Measurements from ENCODE around the gene PTPRA. TPM values are rescaled to one million over a fixed set of nuclear protein-coding genes. Genes with fewer than 3 reads are reported as not detected.

PTPRA gene
- total RNA-seq, 1 donor from 2014 or later: 92.0 TPM

DNA sequence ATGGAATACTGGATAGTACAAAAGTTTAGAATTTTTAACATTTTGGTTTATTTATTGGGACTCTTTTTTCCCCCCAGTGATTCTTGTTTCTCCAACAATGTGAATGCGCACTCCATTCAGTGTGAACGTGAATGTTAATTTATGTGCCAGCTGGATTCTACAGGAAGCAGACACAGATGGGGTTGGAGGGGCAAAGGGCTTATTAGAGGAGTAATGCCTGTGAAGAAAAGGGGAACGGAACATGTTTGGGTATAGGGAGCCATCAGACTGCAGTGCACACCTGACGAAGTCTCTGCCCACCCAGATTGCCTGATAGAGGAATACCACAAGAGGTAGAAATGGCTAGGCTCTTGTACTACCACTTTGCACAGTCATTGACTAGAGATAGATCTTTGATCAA, 48.2 kb downstream of the PTPRA start:
- Mint-ChIP-seq H3K27ac (no peak overlapping the region), H3K4me1 (ENCODE audit: low read depth) (peaks cover 19% of the 10 kb centered on the region), H3K27me3 (ENCODE audit: low read depth) (no peaks in the 10 kb centered on the region), H3K9me3 (no peaks in the 10 kb centered on the region), H3K4me3 (ENCODE audit: low read depth) (no peak overlapping the region), H3K36me3 (ENCODE audit: low read depth) (peaks cover 50% of the 10 kb centered on the region)
- intact Hi-C loops (cut with micrococcal nuclease): no loop called here
- no peak for DNase-seq (ENCODE audit: low spot score)

DNA sequence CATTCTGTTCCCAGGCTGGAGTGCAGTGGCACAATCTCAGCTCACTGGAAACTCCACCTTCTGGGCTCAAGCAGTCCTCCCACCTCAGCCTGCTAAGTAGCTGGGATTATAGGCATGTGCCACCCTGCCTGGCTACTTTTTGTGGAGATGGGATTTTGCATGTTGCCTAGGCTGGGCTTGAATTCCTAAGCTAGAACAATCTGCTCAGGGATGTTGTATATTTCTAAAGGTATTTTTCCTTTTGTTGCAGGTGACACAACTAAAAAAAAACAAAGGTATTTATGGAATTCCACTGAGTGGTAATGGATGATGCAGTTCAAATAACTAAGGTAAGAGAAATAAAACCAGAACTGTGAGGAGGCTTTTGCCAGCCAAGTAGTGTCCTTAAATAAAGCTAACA, 49.7 kb downstream of the PTPRA start:
- intact Hi-C loops (cut with micrococcal nuclease): no loop called here
- no peak for DNase-seq (ENCODE audit: low spot score)
- H3K9me3 Mint-ChIP-seq: no peaks in the 10 kb centered on the region
- peaks cover 18% of the 10 kb centered on the region for H3K4me1 Mint-ChIP-seq (ENCODE audit: low read depth)
- H3K36me3 Mint-ChIP-seq (ENCODE audit: low read depth): peaks cover 51% of the 10 kb centered on the region
- H3K27me3 Mint-ChIP-seq (ENCODE audit: low read depth): no peaks in the 10 kb centered on the region
- H3K27ac Mint-ChIP-seq: no peak overlapping the region
- H3K4me3 Mint-ChIP-seq (ENCODE audit: low read depth): no peak overlapping the region

DNA sequence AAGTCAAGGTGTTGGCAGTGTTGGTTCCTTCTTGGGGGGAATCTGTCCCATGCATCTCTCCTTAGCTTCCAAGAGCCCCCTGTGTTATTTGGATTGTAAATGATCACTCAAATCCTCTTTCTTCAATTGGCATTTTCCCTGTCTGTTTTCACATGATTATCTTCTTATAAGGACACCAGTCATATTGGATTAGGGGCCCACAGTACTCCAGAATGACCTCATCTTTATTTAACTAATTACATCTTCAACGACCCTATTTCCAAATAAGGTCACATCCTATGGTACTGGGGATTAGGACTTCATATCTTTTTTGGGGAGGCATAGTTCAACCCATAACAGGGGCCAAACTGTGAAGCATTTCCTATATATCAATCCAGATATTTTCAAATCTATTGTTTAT, 57.3 kb downstream of the PTPRA start:
- H3K4me1 Mint-ChIP-seq (ENCODE audit: low read depth): peaks cover 3% of the 10 kb centered on the region
- peaks cover 28% of the 10 kb centered on the region for H3K36me3 Mint-ChIP-seq (ENCODE audit: low read depth)
- intact Hi-C loops (cut with micrococcal nuclease): no loop called here
- no peak overlapping the region for H3K4me3 Mint-ChIP-seq (ENCODE audit: low read depth)
- no peaks in the 10 kb centered on the region for H3K9me3 Mint-ChIP-seq
- DNase-seq (ENCODE audit: low spot score): no peak
- no peak overlapping the region for H3K27ac Mint-ChIP-seq
- no peaks in the 10 kb centered on the region for H3K27me3 Mint-ChIP-seq (ENCODE audit: low read depth)

DNA sequence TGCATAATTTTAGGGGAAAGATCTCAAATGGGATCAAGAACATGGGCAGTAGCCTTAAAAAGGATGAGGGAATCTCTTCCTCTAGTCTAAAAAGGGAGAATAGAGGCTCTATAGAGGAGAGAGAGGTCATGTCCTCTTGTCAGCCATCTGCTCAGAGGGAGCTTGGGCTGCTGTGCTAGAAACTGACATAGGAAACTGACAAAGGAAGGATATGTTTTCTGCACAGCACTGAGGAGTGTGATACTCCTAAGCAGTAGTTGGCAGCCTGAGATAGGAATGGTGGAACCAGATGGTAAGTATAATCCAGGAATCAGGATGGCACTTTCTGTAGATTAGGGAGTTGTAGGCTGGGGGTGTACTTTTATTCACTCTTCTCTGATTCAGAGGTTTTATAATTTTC, 59.2 kb downstream of the PTPRA start:
- intact Hi-C loops (cut with micrococcal nuclease): no loop called here
- Mint-ChIP-seq H3K4me3 (ENCODE audit: low read depth) (no peak overlapping the region), H3K27ac (no peak overlapping the region), H3K27me3 (ENCODE audit: low read depth) (no peaks in the 10 kb centered on the region), H3K36me3 (ENCODE audit: low read depth) (peaks cover 19% of the 10 kb centered on the region), H3K4me1 (ENCODE audit: low read depth) (peaks cover 3% of the 10 kb centered on the region), H3K9me3 (no peaks in the 10 kb centered on the region)
- DNase-seq (ENCODE audit: low spot score): no peak

DNA sequence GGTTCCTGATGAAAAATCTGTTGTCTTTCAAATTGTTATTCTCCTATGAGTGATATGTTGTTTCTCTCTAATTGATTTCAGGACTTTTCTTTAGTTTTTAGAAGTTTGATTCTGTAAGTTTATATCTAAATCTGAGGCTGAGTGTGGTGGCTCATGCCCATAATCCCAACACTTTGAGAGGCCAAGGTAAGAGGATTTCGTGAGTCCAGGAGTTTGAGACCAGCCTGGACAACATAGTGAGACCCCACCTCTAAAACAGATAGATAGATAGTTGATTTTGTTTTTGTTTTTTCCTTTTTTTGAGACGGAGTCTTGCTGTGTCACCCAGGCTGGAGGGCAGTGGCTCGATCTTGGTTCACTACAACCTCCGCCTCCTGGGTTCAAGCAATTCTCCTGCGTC, 64.6 kb downstream of the PTPRA start:
- Mint-ChIP-seq H3K9me3 (no peaks in the 10 kb centered on the region), H3K36me3 (ENCODE audit: low read depth) (peaks cover 32% of the 10 kb centered on the region), H3K27me3 (ENCODE audit: low read depth) (no peaks in the 10 kb centered on the region), H3K4me3 (ENCODE audit: low read depth) (no peak overlapping the region), H3K27ac (no peak overlapping the region), H3K4me1 (ENCODE audit: low read depth) (peaks cover 20% of the 10 kb centered on the region)
- no peak for DNase-seq (ENCODE audit: low spot score)
- intact Hi-C loops (cut with micrococcal nuclease): no loop called here

DNA sequence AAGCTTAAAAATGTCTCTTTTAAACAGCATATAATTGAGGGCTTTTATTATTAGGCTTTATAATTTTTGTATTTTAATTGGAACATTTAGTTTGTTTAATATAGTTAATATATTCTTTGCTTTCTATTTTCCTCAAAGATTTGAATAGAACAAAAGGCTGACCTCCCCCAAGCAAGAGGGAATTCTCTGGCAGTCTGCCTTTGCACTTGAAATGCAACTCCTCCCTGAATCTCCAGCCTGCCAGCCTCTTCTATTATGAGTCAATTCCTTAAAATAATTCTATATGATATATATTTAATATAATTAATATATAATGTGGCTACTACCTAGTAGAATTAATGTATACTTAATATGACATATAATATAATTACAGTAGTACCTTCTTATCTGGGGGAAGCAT, 69.2 kb downstream of the PTPRA start:
- H3K27ac Mint-ChIP-seq: no peak overlapping the region
- no peaks in the 10 kb centered on the region for H3K9me3 Mint-ChIP-seq
- no peak for DNase-seq (ENCODE audit: low spot score)
- H3K4me3 Mint-ChIP-seq (ENCODE audit: low read depth): no peak overlapping the region
- no peaks in the 10 kb centered on the region for H3K27me3 Mint-ChIP-seq (ENCODE audit: low read depth)
- intact Hi-C loops (cut with micrococcal nuclease): no loop called here
- peaks cover 37% of the 10 kb centered on the region for H3K36me3 Mint-ChIP-seq (ENCODE audit: low read depth)
- peaks cover 35% of the 10 kb centered on the region for H3K4me1 Mint-ChIP-seq (ENCODE audit: low read depth)

DNA sequence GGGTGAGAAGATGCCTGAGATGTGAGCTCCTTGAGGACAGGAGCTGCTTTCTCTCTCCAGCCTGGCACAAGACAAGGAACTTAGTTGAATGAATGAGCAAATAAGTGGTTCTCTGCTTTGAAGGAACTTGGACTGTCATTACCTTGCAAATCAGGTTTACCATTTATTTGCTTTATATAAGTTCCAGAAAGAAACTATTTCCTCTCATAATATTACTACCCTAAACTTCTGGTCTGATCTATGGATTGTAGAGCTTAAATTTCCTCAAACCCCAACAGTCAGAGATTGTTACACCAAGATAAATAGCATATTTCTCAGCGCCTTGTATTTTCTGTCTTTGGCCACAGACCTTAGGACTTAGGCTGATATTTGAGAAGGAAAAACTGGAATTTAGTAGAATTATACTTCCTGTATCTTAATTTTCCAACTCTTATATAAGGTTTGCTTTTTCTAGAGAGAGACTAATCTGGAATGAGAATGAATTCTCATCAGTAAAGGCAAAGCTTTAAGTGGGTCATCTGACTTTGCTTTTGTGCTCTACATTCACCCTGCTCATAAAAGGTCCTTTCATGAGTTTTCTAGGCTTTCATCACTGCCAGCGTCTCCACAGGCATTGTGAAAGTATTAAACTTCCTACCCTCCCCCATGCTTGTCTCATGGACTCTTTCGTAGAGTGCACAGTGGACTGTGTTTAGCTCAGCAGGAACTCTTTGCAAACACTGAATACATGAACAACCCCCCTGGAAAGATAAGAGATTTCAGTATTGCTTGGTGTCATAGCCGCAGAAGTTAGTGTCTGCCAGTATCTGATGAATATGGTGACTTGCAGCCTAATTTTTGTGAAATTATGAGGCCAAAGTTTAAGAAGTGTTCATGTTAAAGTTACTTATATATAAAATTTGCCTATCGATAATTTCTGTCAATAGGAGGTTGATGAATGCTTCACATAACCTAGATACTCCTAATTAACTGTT, 74.0 kb downstream of the PTPRA start:
- H3K9me3 Mint-ChIP-seq: no peaks in the 10 kb centered on the region
- H3K27ac Mint-ChIP-seq: peak overlapping the region; percentile 39

DNA sequence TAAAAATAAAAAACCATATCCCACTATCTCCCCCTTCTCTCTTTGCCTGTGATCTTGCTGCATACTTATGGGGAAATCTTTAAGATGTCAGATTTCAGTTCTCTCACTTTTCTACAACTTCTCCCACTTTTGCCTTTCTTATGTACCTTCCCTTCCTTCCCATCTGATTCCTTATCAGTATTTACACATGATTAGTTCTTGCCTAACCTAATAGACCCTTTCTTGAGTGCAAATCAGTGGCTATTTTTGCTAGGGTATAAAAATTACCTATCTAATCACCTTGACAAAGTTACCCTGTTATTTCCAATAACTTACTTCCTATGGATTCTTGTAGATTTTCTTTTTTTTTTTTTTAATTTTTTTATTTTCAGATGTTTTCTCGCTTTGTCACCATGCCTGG, 75.7 kb downstream of the PTPRA start:
- Mint-ChIP-seq H3K27ac (no peak overlapping the region), H3K27me3 (ENCODE audit: low read depth) (no peaks in the 10 kb centered on the region), H3K4me1 (ENCODE audit: low read depth) (peaks cover 30% of the 10 kb centered on the region), H3K36me3 (ENCODE audit: low read depth) (peaks cover 45% of the 10 kb centered on the region), H3K9me3 (no peaks in the 10 kb centered on the region), H3K4me3 (ENCODE audit: low read depth) (no peak overlapping the region)
- no peak for DNase-seq (ENCODE audit: low spot score)
- intact Hi-C loops (cut with micrococcal nuclease): no loop called here

More for the DNA sequence above, 74.0 kb downstream of the PTPRA start:
- intact Hi-C loops (cut with micrococcal nuclease): loop anchor here (1.0 kb wide), 1 partner anchor 8 kb away; no protein-coding TSS in a partner anchor
- peaks cover 30% of the 10 kb centered on the region for H3K4me1 Mint-ChIP-seq (ENCODE audit: low read depth)
- peaks cover 39% of the 10 kb centered on the region for H3K36me3 Mint-ChIP-seq (ENCODE audit: low read depth)
- no peak for DNase-seq (ENCODE audit: low spot score)
- no peak overlapping the region for H3K4me3 Mint-ChIP-seq (ENCODE audit: low read depth)
- no peaks in the 10 kb centered on the region for H3K27me3 Mint-ChIP-seq (ENCODE audit: low read depth)

DNA sequence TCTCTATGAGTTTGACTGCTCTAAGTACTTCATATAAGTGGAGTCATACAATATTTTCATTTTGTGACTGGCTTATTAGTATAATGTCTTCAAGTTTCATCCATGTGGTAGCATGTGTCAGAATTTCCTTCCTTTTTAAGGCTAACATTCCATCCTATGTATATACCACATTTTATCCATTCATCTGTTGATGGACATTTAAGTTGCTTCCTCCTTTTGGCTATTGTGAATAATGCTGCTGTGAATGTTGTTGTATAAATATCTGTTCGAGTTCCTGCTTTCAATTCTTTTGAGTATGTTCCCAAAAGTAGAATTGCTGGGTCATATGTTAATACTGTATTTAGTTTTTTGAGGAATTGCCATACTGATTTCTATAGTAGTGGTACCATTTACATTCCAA, 79.5 kb downstream of the PTPRA start:
- Mint-ChIP-seq H3K27ac (peak overlapping the region; percentile 6), H3K4me1 (ENCODE audit: low read depth) (peaks cover 32% of the 10 kb centered on the region), H3K4me3 (ENCODE audit: low read depth) (no peak overlapping the region), H3K36me3 (ENCODE audit: low read depth) (peaks cover 54% of the 10 kb centered on the region), H3K9me3 (no peaks in the 10 kb centered on the region), H3K27me3 (ENCODE audit: low read depth) (no peaks in the 10 kb centered on the region)
- intact Hi-C loops (cut with micrococcal nuclease): no loop called here
- DNase-seq (ENCODE audit: low spot score): no peak

DNA sequence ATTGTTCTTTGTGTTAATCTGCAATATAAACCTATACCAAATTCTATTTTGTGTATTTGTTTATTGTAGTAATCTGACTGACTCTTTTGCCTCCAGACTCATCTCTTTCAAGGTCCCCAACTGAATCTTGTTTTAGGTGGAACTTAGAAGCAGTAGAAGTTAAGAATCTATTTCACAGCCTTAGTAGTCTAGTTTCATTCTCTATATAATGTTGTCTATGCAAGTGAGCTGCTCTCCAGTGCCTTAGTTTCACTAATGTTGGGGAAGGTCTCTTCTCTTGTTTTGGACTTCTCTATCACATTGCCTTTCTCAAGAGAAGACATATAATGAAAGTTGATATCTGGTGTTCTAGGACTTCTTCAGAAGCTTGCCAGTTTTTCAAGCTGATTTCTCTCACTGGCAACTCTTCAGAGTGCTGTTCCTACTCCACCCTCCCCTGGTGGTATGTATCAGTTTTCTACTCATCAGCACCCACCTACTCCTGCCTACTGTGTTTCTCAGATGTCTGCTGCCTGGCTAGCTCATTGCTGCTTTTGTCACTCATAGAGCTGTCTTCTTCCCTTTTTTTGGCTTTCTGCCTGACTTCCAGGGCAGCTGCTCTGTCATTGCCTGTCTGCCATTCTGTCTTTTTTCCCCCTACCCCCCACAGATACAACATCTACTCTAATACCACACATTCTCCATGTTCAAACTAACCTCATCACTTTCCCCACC, 82.1 kb downstream of the PTPRA start:
- Mint-ChIP-seq H3K4me1 (ENCODE audit: low read depth) (peaks cover 26% of the 10 kb centered on the region), H3K36me3 (ENCODE audit: low read depth) (peaks cover 59% of the 10 kb centered on the region), H3K4me3 (ENCODE audit: low read depth) (no peak overlapping the region), H3K27ac (peak overlapping the region; percentile 85), H3K27me3 (ENCODE audit: low read depth) (no peaks in the 10 kb centered on the region), H3K9me3 (no peaks in the 10 kb centered on the region)
- intact Hi-C loops (cut with micrococcal nuclease): loop anchor here (1.0 to 5.0 kb wide), 4 partner anchors 8 to 60 kb away; no protein-coding TSS in a partner anchor
- DNase-seq (ENCODE audit: low spot score): no peak

DNA sequence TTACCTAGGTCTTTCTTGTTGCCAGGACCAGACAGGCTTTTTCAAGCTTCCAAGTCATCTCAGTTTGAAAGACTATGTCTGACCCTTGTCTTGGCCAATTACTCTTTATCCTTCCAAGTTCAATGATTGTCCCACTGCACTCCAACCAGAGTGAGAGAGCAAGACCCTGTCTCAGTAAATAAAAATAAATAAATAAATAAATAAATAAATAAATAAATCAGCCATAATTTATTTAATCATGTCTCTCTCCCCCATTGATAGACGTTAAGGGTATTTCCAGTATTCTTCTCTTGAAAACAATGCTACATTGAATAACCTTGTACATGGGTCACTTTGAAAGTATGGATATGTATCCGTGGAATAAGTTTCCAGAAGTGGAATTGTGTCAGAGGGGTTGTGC, 83.2 kb downstream of the PTPRA start:
- intact Hi-C loops (cut with micrococcal nuclease): loop anchor here (5.0 kb wide), 1 partner anchor 44 kb away; no protein-coding TSS in a partner anchor
- H3K27ac Mint-ChIP-seq: peak overlapping the region; percentile 85
- H3K4me1 Mint-ChIP-seq (ENCODE audit: low read depth): peaks cover 28% of the 10 kb centered on the region
- no peaks in the 10 kb centered on the region for H3K27me3 Mint-ChIP-seq (ENCODE audit: low read depth)
- no peak overlapping the region for H3K4me3 Mint-ChIP-seq (ENCODE audit: low read depth)
- DNase-seq (ENCODE audit: low spot score): no peak
- peaks cover 3% of the 10 kb centered on the region for H3K9me3 Mint-ChIP-seq
- peaks cover 67% of the 10 kb centered on the region for H3K36me3 Mint-ChIP-seq (ENCODE audit: low read depth)

DNA sequence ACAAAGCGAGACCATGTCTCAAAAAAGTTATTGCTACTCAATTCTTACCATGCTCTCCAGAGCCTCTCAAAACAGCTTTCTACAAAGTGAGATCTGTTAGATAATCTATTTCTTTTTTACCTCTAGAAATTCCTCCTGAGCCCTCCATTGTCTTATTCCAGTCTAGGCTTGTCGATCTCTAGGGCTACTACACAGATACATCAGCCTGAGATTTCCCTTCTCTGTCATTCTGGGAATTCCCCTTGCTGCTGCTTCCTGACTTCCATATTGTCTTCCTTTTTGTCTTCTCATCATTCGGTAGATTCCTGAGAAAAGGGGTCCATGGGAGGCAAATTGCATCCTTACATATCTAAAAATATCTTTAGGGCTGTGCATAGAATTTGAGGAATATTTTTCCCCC, 94.6 kb downstream of the PTPRA start:
- Mint-ChIP-seq H3K36me3 (ENCODE audit: low read depth) (peaks cover 53% of the 10 kb centered on the region), H3K4me1 (ENCODE audit: low read depth) (peaks cover 9% of the 10 kb centered on the region), H3K27me3 (ENCODE audit: low read depth) (no peaks in the 10 kb centered on the region), H3K27ac (peak overlapping the region; percentile 7), H3K4me3 (ENCODE audit: low read depth) (no peak overlapping the region), H3K9me3 (no peaks in the 10 kb centered on the region)
- no peak for DNase-seq (ENCODE audit: low spot score)
- intact Hi-C loops (cut with micrococcal nuclease): no loop called here

DNA sequence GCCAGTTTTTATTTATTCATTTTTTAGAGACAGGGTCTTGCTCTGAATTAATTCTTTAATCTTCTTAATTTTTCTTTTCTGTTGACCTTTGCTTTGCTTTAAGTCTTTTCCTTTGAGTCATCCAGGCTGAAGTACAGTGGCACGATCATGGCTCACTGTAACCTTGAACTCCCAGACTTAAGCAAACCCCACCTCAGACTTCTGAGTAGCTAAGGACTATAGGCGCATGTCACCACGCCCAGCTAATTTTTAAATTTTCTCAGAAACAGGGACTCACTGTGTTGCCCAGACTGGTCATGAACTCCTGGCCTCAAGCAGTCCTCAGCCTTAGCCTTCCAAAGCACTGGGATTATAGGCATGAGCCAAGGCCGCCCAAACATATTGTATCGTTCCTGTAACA, 98.8 kb downstream of the PTPRA start:
- DNase-seq (ENCODE audit: low spot score): no peak
- Mint-ChIP-seq H3K27me3 (ENCODE audit: low read depth) (no peaks in the 10 kb centered on the region), H3K4me1 (ENCODE audit: low read depth) (peaks cover 22% of the 10 kb centered on the region), H3K4me3 (ENCODE audit: low read depth) (no peak overlapping the region), H3K27ac (no peak overlapping the region), H3K9me3 (no peaks in the 10 kb centered on the region), H3K36me3 (ENCODE audit: low read depth) (peaks cover 56% of the 10 kb centered on the region)
- intact Hi-C loops (cut with micrococcal nuclease): no loop called here
